Measurements from ENCODE around the gene PARP12. TPM values are rescaled to one million over a fixed set of nuclear protein-coding genes. Genes with fewer than 3 reads are reported as not detected.

PARP12 gene
- polyA plus RNA-seq, 1 experiment: 17.1 TPM

DNA sequence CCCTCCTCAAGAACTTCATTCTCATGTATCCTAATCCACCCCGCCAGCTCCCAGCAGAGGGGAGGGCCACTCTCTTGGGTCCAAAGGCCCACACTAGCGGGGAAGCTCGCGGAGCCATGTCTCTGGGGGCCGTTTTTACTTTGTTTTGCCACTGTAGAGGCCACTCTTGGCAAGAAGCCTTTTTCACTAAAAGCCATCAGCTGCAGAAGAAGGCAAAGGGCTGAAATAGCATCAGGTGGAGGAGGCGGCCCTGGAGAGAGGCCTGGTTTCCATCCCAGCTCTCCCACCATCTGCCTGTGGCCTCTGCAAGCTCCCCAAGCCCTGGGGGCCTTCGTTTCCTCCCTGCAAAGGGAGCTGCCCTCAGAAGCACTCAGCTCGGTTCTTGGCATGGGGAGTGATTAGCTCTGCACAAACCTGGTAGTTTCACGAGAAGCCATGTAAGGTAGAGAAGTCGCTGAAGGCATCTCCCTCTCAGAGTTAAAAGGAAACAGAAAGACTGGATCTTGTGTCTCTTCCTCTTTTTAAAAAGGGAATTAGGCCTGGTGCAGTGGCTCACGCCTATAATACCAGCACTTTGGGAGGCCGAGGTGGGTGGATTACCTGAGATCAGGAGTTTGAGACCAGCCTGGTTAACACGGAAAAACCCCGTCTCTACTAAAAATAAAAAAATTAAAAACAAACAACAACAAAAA, 70.3 kb downstream of the PARP12 start:
- H3K9me3 ChIP-seq (ENCODE audit: control insufficient read depth, insufficient read depth, low read length): no peaks in the 10 kb centered on the region; the same call in 1 of the 2 replicates

DNA sequence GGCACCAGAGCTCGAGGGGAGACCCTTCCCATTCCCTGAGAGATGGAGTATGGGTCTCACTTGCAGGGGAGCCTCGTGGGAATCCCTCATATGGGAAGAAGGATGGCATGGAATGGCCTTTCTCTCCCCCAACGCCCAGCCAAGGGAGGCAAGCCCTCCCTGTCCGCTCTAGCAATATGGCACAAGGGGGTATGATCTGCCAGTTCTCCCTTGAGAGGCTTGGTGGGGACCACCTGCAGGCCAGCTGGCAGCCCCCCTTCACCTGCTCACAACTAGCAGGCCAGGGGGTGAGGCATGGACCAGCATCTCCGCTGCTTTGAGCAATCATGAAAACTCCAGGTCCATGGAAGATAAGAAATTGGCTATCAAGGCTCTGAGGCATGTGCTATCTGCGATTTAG, 70.8 kb downstream of the PARP12 start:
- peaks cover 4% of the 10 kb centered on the region for H3K27me3 ChIP-seq (ENCODE audit: control insufficient read depth, insufficient read depth, low read length)
- POLR2A ChIA-PET: no interaction called here
- TF ChIP-seq, protein P1, sequence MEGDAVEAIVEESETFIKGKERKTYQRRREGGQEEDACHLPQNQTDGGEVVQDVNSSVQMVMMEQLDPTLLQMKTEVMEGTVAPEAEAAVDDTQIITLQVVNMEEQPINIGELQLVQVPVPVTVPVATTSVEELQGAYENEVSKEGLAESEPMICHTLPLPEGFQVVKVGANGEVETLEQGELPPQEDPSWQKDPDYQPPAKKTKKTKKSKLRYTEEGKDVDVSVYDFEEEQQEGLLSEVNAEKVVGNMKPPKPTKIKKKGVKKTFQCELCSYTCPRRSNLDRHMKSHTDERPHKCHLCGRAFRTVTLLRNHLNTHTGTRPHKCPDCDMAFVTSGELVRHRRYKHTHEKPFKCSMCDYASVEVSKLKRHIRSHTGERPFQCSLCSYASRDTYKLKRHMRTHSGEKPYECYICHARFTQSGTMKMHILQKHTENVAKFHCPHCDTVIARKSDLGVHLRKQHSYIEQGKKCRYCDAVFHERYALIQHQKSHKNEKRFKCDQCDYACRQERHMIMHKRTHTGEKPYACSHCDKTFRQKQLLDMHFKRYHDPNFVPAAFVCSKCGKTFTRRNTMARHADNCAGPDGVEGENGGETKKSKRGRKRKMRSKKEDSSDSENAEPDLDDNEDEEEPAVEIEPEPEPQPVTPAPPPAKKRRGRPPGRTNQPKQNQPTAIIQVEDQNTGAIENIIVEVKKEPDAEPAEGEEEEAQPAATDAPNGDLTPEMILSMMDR (IDR thresholded peaks at IDR 0.05; ENCODE audit: low read depth, low read length): no peak
- no peak overlapping the region for H3K4me3 ChIP-seq (ENCODE audit: low read depth, low read length)
- CTCF ChIA-PET: interaction anchor here (0.6 kb wide), 1 partner anchor 403 kb away, joined by 3 read pairs; no protein-coding TSS in a partner anchor
- no peaks in the 10 kb centered on the region; the same call in 1 of the 2 replicates for H3K9me3 ChIP-seq (ENCODE audit: control insufficient read depth, insufficient read depth, low read length)
- H3K27ac ChIP-seq (ENCODE audit: low read depth, low read length): no peak overlapping the region
- DNase-seq (ENCODE audit: low read depth, low spot score): no peak

More for the DNA sequence above, 70.3 kb downstream of the PARP12 start:
- TF ChIP-seq, protein P1 (IDR thresholded peaks at IDR 0.05; ENCODE audit: low read depth, low read length): no peak
- no peak overlapping the region for H3K4me3 ChIP-seq (ENCODE audit: low read depth, low read length)
- POLR2A ChIA-PET: interaction anchor here (1.3 kb wide), 1 partner anchor 77 kb away, joined by 3 read pairs; no protein-coding TSS in a partner anchor
- CTCF ChIA-PET: interaction anchor here (0.6 kb wide), 1 partner anchor 404 kb away, joined by 3 read pairs; no protein-coding TSS in a partner anchor
- H3K27ac ChIP-seq (ENCODE audit: low read depth, low read length): no peak overlapping the region
- H3K27me3 ChIP-seq (ENCODE audit: control insufficient read depth, insufficient read depth, low read length): peaks cover 4% of the 10 kb centered on the region
- no peak for DNase-seq (ENCODE audit: low read depth, low spot score)

DNA sequence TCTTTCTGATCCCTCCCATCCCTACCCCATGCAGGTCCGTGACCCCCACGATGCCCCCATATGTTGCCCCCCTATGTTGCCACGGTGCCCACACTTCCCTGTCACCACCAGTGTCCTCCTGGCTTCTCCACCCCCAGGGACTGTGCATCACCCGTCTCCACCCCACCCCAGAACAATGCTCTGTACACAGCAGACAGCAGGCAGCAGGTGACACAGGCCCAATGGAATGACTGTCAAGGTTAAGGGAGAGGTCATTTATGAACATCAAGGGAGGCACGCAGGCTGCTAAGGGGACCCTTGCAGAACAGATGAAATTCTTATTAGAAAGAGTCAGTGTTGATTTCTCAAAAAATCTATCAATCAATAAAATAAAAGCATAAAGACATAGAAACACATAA, 71.5 kb downstream of the PARP12 start:
- CTCF ChIA-PET: no interaction called here

DNA sequence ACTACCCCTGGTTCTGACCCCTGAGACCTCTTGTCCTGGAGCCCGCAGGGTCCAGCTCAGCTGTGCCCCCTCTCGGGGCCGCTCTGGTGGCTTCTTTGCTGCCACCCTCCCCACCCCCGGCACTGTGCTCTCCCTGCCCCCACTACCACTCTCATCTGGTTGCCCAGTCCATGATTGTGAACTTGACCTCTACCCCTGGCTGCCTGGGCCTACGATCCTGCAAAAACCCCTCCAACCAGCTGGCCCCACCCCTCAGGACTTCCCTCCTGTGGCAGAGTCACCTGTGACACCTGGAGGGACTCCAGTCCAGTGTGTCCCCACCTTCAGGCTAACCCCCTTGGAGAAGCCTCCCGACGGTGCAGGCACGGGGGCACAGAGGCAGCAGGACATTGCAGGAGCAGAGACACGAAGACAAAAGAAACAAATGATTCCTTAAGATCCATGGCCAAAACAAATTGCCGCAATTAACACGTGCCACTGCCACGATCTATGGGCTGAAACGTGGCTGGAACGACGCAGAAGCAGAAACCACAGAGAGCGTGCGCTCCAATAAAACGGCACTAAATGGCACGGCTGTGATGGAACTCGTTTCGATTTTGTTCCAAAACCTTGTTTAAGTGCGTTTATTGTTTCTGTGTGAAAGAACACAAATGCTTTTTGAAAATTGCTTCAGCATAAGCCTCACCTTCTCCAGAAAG, 72.0 kb downstream of the PARP12 start:
- peaks cover 4% of the 10 kb centered on the region for H3K27me3 ChIP-seq (ENCODE audit: control insufficient read depth, insufficient read depth, low read length)
- H3K27ac ChIP-seq (ENCODE audit: low read depth, low read length): no peak overlapping the region
- no peak for DNase-seq (ENCODE audit: low read depth, low spot score)
- no peaks in the 10 kb centered on the region; the same call in 1 of the 2 replicates for H3K9me3 ChIP-seq (ENCODE audit: control insufficient read depth, insufficient read depth, low read length)
- no peak overlapping the region for H3K4me3 ChIP-seq (ENCODE audit: low read depth, low read length)
- ChIA-PET POLR2A (no interaction called here), CTCF (no interaction called here)
- TF ChIP-seq, protein P1 (IDR thresholded peaks at IDR 0.05; ENCODE audit: low read depth, low read length): no peak

More for the DNA sequence above, 71.5 kb downstream of the PARP12 start:
- DNase-seq (ENCODE audit: low read depth, low spot score): no peak
- POLR2A ChIA-PET: no interaction called here
- TF ChIP-seq, protein P1 (IDR thresholded peaks at IDR 0.05; ENCODE audit: low read depth, low read length): no peak
- H3K27ac ChIP-seq (ENCODE audit: low read depth, low read length): no peak overlapping the region
- H3K9me3 ChIP-seq (ENCODE audit: control insufficient read depth, insufficient read depth, low read length): no peaks in the 10 kb centered on the region; the same call in 1 of the 2 replicates
- H3K27me3 ChIP-seq (ENCODE audit: control insufficient read depth, insufficient read depth, low read length): peaks cover 4% of the 10 kb centered on the region
- no peak overlapping the region for H3K4me3 ChIP-seq (ENCODE audit: low read depth, low read length)

DNA sequence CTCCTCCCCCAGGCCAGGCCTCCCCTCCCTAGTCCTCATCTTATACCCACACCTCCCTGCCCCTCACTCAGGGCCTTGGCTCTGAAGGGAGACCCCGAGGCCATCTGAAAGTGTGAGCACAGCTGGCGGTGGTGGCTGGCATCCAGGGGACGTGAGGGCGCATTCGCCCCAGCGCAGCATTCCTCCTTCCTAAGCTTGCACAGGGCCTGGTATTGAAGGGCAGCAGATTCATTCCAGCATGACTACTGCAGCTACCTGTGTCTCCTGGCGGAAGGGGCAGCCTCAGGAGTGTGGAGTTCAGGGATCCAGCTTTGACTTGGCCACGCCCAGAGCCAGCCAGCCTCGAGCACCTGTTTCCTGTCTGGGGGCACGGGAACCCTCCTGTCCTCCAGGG, 72.6 kb downstream of the PARP12 start:
- H3K27me3 ChIP-seq (ENCODE audit: control insufficient read depth, insufficient read depth, low read length): peaks cover 4% of the 10 kb centered on the region
- H3K27ac ChIP-seq (ENCODE audit: low read depth, low read length): no peak overlapping the region
- TF ChIP-seq, protein P1 (IDR thresholded peaks at IDR 0.05; ENCODE audit: low read depth, low read length): no peak
- H3K9me3 ChIP-seq (ENCODE audit: control insufficient read depth, insufficient read depth, low read length): no peaks in the 10 kb centered on the region; the same call in 1 of the 2 replicates
- ChIA-PET CTCF (no interaction called here), POLR2A (no interaction called here)
- H3K4me3 ChIP-seq (ENCODE audit: low read depth, low read length): no peak overlapping the region
- no peak for DNase-seq (ENCODE audit: low read depth, low spot score)

Data from AG04450 (cell line).